Measurements from ENCODE around the gene EFNB2. TPM values are rescaled to one million over a fixed set of nuclear protein-coding genes. Genes with fewer than 3 reads are reported as not detected.

EFNB2 gene
- total RNA-seq, 1 donor from 2014 or later = 0.31 TPM

DNA sequence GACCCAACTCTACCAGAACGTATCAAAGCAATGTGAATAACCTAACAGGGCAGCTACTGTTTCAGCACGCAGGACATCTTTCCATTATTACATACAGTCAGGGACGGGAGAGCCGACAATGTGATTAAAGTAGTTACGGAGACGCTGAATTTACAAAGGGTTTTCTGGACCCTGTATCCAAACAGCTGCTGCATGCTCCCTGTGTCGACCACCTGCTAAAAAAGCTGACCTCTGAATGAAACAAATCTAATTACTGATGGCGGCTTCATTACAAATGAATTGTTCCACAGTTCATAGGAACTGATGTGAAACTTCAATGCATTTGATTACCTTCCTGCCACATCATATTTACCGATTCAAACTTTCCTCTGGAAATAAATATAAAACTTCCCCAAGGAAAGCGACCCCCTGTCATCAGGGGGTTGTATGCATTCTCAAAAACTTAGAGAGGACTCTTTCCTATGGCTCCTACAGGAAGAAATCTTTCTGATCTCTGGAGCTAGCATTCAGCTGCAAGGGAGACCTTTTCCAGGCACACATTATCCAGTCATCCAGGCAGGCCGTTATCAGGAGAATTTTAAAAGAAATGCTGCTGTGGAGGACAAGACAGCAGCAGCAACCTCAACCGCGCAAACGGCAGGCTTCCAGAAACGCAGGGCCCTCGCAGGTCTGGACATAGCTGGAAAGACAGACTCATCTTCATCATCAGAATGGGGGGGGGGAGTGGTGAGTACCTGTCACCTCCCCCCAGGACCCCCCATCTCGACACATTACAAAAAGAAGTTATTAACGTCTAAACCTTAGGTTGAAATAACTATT is 3.1 kb downstream of the EFNB2 start:
- H3K27me3 Mint-ChIP-seq = peaks cover 43% of the 10 kb centered on the region

DNA sequence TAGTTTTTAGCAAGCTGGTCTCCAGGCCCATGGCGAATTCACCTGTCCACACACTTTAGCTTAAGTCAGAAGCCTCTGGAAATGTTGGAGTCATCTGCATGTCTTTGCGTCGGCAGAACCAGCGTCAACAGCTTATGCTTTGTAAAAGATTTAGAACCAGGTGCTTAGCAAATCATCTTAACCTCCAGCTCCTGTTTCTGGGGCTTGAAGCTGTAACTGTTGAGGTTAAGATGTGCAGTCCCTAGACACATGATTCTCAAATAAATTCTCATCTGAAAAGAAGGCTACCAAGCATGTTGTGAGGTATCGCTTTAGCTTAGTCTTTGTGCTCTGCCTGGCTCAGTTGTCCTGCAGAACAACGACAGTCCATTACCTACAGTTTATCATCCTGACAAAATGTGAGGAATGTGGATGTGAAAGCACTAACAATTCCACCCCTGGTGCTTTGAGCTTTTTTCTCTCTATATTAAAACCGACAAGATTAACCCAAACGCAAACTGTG is 4.4 kb downstream of the EFNB2 start:
- TF ChIP-seq, protein P1, sequence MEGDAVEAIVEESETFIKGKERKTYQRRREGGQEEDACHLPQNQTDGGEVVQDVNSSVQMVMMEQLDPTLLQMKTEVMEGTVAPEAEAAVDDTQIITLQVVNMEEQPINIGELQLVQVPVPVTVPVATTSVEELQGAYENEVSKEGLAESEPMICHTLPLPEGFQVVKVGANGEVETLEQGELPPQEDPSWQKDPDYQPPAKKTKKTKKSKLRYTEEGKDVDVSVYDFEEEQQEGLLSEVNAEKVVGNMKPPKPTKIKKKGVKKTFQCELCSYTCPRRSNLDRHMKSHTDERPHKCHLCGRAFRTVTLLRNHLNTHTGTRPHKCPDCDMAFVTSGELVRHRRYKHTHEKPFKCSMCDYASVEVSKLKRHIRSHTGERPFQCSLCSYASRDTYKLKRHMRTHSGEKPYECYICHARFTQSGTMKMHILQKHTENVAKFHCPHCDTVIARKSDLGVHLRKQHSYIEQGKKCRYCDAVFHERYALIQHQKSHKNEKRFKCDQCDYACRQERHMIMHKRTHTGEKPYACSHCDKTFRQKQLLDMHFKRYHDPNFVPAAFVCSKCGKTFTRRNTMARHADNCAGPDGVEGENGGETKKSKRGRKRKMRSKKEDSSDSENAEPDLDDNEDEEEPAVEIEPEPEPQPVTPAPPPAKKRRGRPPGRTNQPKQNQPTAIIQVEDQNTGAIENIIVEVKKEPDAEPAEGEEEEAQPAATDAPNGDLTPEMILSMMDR (IDR thresholded peaks at IDR 0.05) = no peak
- H3K4me1 Mint-ChIP-seq = peaks cover 17% of the 10 kb centered on the region
- no peak for ATAC-seq (ENCODE audit: low read depth)
- H3K27me3 Mint-ChIP-seq = peaks cover 49% of the 10 kb centered on the region
- no peaks in the 10 kb centered on the region for H3K9me3 Mint-ChIP-seq
- intact Hi-C loops (cut with micrococcal nuclease) = loop anchor here (10.0 kb wide), 1 partner anchor 446 kb away; no protein-coding TSS in a partner anchor
- no peak overlapping the region for H3K27ac Mint-ChIP-seq
- ChIA-PET CTCF (interaction anchor here (0.8 kb wide), 1 partner anchor 15 kb away, joined by 3 read pairs; no protein-coding TSS in a partner anchor), POLR2A (no interaction called here)
- no peak for DNase-seq
- no peak overlapping the region for H3K4me3 Mint-ChIP-seq
- no peaks in the 10 kb centered on the region for H3K36me3 Mint-ChIP-seq (ENCODE audit: low read depth)

More for the DNA sequence above, 3.1 kb downstream of the EFNB2 start:
- DNase-seq (no peak), ATAC-seq (ENCODE audit: low read depth) (no peak)
- H3K9me3 Mint-ChIP-seq = no peaks in the 10 kb centered on the region
- H3K4me3 Mint-ChIP-seq = peak overlapping the region; percentile 53
- POLR2A ChIA-PET = interaction anchor here (1.1 kb wide), 1 partner anchor 35 kb away, joined by 3 read pairs; the partner anchor contains the start of gene ARGLU1
- no peak overlapping the region for H3K27ac Mint-ChIP-seq
- peaks cover 21% of the 10 kb centered on the region for H3K4me1 Mint-ChIP-seq
- no peaks in the 10 kb centered on the region for H3K36me3 Mint-ChIP-seq (ENCODE audit: low read depth)
- CTCF ChIA-PET = no interaction called here
- intact Hi-C loops (cut with micrococcal nuclease) = loop anchor here (2.0 to 10.0 kb wide), 2 partner anchors 40 to 448 kb away; no protein-coding TSS in a partner anchor
- TF ChIP-seq, protein P1 (IDR thresholded peaks at IDR 0.05) = no peak

DNA sequence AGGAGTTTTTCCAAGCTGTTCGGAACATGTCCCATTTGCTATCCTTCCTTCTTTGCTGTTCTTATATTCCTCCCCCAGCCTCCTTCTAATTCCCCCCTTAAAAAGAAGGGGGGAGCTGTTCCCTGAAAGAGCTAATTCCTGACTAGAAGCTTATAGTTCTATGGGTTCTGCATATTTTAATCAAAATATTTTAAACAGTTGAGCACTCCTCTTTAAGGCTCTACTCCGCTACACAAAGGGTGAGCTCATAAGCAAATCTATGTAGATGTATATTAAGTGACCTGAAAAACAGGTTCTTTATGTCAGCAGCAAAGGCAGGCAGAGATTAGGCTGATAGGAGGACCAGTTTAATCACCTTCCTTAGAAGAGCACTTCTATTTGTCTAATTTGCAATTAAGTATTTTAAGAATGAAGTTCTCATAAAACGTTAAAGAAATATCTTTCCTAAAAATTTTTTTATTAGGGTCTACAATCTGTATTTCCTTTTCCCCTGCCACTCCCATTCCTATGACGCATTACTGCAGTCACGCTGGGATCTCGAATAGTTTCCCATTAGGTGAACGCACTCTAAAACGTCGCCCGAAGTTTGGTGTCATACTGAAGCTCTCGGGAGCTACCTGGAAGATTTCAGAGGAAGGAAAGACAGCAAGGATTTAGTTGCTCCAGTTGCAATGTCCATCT is 5.2 kb downstream of the EFNB2 start:
- no peak overlapping the region for H3K4me3 Mint-ChIP-seq
- ChIA-PET POLR2A (no interaction called here), CTCF (interaction anchor here (0.8 kb wide), 1 partner anchor 15 kb away, joined by 3 read pairs; no protein-coding TSS in a partner anchor)
- intact Hi-C loops (cut with micrococcal nuclease) = loop anchor here (10.0 kb wide), 1 partner anchor 446 kb away; no protein-coding TSS in a partner anchor
- no peaks in the 10 kb centered on the region for H3K9me3 Mint-ChIP-seq
- DNase-seq = no peak
- H3K36me3 Mint-ChIP-seq (ENCODE audit: low read depth) = no peaks in the 10 kb centered on the region
- H3K4me1 Mint-ChIP-seq = peaks cover 17% of the 10 kb centered on the region
- ATAC-seq (ENCODE audit: low read depth) = no peak
- peaks cover 49% of the 10 kb centered on the region for H3K27me3 Mint-ChIP-seq
- TF ChIP-seq, protein P1 (IDR thresholded peaks at IDR 0.05) = no peak
- H3K27ac Mint-ChIP-seq = no peak overlapping the region

DNA sequence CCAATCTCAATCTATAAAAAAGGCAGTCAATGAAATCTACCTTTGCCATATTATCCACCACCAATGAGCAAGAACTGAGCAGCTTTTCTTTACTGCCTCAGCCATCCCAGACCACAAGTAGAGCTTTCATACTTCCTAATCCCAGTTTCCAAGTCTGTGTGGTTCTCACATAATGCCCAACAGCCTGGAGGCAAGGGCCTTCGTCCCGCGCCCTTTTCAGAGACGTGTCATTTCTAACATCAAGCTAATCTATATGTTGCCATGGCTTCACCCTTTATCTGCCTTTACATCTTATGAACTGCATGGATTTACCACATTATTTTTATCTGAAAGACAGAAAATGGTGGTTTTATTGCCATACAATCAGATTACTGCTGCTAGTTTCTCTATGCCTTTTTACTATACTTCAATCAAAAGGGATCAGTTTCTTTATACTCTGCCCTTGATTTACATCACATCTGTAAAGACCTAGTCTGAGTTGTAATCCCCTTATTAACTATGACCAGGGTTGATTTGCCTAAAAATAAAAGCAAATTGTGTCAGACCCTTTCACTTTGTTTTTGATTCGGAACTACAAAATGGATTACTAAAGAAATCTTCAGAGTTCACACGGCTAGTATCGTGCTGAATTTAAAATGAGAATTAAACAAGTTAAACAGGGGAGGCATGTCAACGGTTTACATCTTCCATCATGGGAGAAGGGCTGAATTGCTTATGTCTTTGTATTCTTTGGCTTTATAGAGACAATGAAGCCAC is 5.9 kb downstream of the EFNB2 start:
- no peak for DNase-seq
- no peak overlapping the region for H3K27ac Mint-ChIP-seq
- H3K36me3 Mint-ChIP-seq (ENCODE audit: low read depth) = no peaks in the 10 kb centered on the region
- H3K4me3 Mint-ChIP-seq = no peak overlapping the region
- TF ChIP-seq, protein P1 (IDR thresholded peaks at IDR 0.05) = no peak
- peaks cover 15% of the 10 kb centered on the region for H3K4me1 Mint-ChIP-seq
- H3K9me3 Mint-ChIP-seq = no peaks in the 10 kb centered on the region
- CTCF ChIA-PET = no interaction called here
- H3K27me3 Mint-ChIP-seq = peaks cover 52% of the 10 kb centered on the region
- ATAC-seq (ENCODE audit: low read depth) = no peak
- POLR2A ChIA-PET = no interaction called here
- intact Hi-C loops (cut with micrococcal nuclease) = loop anchor here (10.0 kb wide), 1 partner anchor 445 kb away; no protein-coding TSS in a partner anchor

All from activated B cell treated with CpG ODN at 0.5 μM for 24 hours (primary cell).